AG04449 (cell line): ENCODE data around the gene ZFYVE1.

Experiments
- CTCF ChIA-PET: fragments of 350-600 bp; formaldehyde crosslinking; extraction: SDS; loops from one replicate; lab custom pipeline; 2021; ENCODE audit warnings: antibody characterized with exemption; lab: Yijun Ruan, JAX
- POLR2A ChIA-PET: fragments of 400-600, 350-600 bp; formaldehyde crosslinking; extraction: SDS; loops from one replicate; lab custom pipeline; 2020; ENCODE audit warnings: antibody characterized with exemption, inconsistent platforms; lab: Yijun Ruan, JAX
- DNase-seq: peaks from one replicate; pipeline ENCODE4 v3.0.0-alpha.2; 2010; ENCODE audit warnings: low read depth, low spot score
- H3K4me3 ChIP-seq: 2 replicates; pipeline ENCODE4 v1.5.1; 2011; ENCODE audit warnings: low read depth, mild to moderate bottlenecking, control low read depth, low read length
- TF ChIP-seq, protein P1 (sequence below): IDR thresholded peaks from one replicate; pipeline ENCODE4 v1.5.1; 2011; ENCODE audit warnings: mild to moderate bottlenecking, moderate library complexity, low read length, control low read depth, inconsistent platforms; ENCODE audit not compliant: insufficient read depth; ENCODE audit errors: missing control alignments

ZFYVE1 gene

DNA sequence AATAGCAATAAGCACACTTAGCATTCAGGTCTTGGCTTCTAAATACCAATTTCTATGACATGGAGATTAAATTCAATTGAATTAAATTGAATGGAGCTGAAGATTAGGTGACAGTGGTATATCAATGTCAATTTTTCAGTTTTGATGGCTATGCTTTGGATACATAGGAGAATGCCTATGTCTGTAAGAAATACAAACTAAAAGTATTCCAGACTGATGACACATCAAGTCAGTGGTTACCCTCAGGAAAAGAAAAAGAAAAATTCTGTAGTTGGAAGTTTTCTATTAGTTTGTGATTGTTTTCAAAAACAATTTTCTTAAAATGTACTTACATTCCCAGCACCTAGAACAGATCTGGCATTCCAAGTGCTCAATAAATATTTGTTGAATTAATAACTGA, 105.5 kb downstream of the ZFYVE1 start:
- POLR2A ChIA-PET, result no interaction called here
- TF ChIP-seq, protein P1, sequence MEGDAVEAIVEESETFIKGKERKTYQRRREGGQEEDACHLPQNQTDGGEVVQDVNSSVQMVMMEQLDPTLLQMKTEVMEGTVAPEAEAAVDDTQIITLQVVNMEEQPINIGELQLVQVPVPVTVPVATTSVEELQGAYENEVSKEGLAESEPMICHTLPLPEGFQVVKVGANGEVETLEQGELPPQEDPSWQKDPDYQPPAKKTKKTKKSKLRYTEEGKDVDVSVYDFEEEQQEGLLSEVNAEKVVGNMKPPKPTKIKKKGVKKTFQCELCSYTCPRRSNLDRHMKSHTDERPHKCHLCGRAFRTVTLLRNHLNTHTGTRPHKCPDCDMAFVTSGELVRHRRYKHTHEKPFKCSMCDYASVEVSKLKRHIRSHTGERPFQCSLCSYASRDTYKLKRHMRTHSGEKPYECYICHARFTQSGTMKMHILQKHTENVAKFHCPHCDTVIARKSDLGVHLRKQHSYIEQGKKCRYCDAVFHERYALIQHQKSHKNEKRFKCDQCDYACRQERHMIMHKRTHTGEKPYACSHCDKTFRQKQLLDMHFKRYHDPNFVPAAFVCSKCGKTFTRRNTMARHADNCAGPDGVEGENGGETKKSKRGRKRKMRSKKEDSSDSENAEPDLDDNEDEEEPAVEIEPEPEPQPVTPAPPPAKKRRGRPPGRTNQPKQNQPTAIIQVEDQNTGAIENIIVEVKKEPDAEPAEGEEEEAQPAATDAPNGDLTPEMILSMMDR, result no peak
- H3K4me3 ChIP-seq, result no peak overlapping the region
- DNase-seq, result no peak
- CTCF ChIA-PET, result interaction anchor here (0.9 to 4.0 kb wide), 4 partner anchors 17 to 407 kb away, joined by 3 to 16 read pairs (median 7); no protein-coding TSS in a partner anchor

DNA sequence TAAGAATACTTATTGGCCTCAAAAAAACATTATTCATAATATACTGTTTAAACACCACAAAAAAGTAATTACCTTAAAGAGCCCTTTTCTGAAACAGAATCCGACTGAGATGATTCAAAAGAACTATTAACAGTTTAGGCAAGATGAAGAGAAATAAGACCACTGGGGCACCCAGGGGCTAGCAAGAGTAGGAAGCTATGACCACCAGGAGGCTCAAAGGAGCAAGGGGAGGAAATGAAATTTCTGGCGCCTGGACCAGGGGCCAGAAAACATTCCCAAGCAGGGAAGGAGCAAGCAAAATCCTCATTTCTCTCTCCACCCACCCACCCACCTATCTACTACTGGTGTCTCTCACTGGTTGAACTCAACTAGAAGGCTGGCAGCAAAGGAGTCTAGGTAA, 106.9 kb downstream of the ZFYVE1 start:
- POLR2A ChIA-PET, result no interaction called here
- TF ChIP-seq, protein P1, result no peak
- DNase-seq, result no peak
- no peak overlapping the region for H3K4me3 ChIP-seq
- CTCF ChIA-PET, result interaction anchor here (0.8 to 4.0 kb wide), 3 partner anchors 12 to 406 kb away, joined by 3 to 16 read pairs (median 3); no protein-coding TSS in a partner anchor
